ENCODE results near the gene KNCN.

DNA sequence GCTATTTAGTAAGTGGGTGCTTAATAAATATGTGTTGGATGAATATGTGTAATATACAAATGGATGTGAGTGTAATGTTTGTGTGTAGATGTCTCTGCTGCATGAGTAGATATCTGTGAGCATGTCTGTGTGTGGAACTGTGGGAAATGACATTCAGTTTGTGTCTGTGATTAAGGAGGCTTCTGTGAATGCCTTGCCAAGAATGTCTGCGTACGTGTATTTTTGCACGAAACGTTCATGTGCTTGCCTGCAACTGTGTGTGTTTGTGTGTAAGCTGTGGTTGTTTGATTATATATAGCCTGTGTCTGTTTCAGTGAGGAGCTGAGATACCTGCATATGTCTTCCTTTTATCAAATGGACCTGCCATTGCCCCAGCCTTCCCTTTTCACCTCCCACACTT, 48.0 kb downstream of the KNCN start:
- TF ChIP-seq CTCF (IDR thresholded peaks at IDR 0.05) (no peak), POLR2A (IDR thresholded peaks at IDR 0.05) (no peak)
